Loucy (cell line): ENCODE data around the gene GCH1.

Experiments used
- H2AFZ ChIP-seq: fragments of 200-600 bp; sonication (generic); 2 replicates; pipeline ENCODE4 v1.6.0; 2016; ENCODE audit warnings: antibody characterized with exemption, mild to moderate bottlenecking, low read length, moderate library complexity
- H3F3A ChIP-seq: fragments of 200-600 bp; 2 replicates; pipeline ENCODE4 v1.6.0; 2016; ENCODE audit warnings: antibody characterized with exemption, low read depth, mild to moderate bottlenecking
- H3K27me3 ChIP-seq: fragments of 200-600 bp; sonication (generic); 2 replicates; pipeline ENCODE4 v1.6.1; 2014; ENCODE audit warnings: low read length, mild to moderate bottlenecking; ENCODE audit not compliant: insufficient read depth, poor library complexity, severe bottlenecking
- H3K36me3 ChIP-seq: fragments of 200-600 bp; sonication (generic); 2 replicates; pipeline ENCODE4 v1.6.1; 2016; ENCODE audit warnings: low read length; ENCODE audit not compliant: insufficient read depth
- H3K4me1 ChIP-seq: fragments of 200-600 bp; sonication (generic); 2 replicates; pipeline ENCODE4 v1.5.1; 2014; ENCODE audit warnings: low read length, mild to moderate bottlenecking; ENCODE audit not compliant: insufficient read depth, poor library complexity, severe bottlenecking
- H3K4me2 ChIP-seq: fragments of 200-600 bp; sonication (generic); 2 replicates; pipeline ENCODE4 v1.6.0; 2014; ENCODE audit warnings: antibody characterized with exemption, low read length, low read depth, mild to moderate bottlenecking; ENCODE audit not compliant: poor library complexity, severe bottlenecking
- H3K4me3 ChIP-seq: fragments of 200-600 bp; sonication (generic); 2 replicates; pipeline ENCODE4 v1.5.1; 2014; ENCODE audit warnings: low read length, mild to moderate bottlenecking, mixed read lengths; ENCODE audit not compliant: poor library complexity, severe bottlenecking
- H3K79me2 ChIP-seq: fragments of 200-600 bp; sonication (generic); 2 replicates; pipeline ENCODE4 v1.6.1; 2014; ENCODE audit warnings: low read length; ENCODE audit not compliant: insufficient read depth
- H3K9ac ChIP-seq: fragments of 200-600 bp; sonication (generic); 2 replicates; pipeline ENCODE4 v1.6.0; 2014; ENCODE audit warnings: mild to moderate bottlenecking, low read depth, low read length, moderate library complexity; ENCODE audit not compliant: poor library complexity, severe bottlenecking
- H3K9me2 ChIP-seq: fragments of 200-600 bp; sonication (generic); replicated peaks from 2 replicates; pipeline ENCODE4 v1.6.1; 2016; ENCODE audit warnings: low read depth, low read length, mixed read lengths
- H3K9me3 ChIP-seq: fragments of 200-600 bp; sonication (generic); 2 replicates; pipeline ENCODE4 v1.6.1; 2014; ENCODE audit warnings: mild to moderate bottlenecking, antibody characterized with exemption, low read length, low read depth; ENCODE audit not compliant: insufficient read depth
- H4K20me1 ChIP-seq: fragments of 200-600 bp; sonication (generic); 2 replicates; pipeline ENCODE4 v1.6.0; 2014; ENCODE audit warnings: antibody characterized with exemption, low read length, mild to moderate bottlenecking; ENCODE audit not compliant: insufficient read depth, poor library complexity, severe bottlenecking
- EZH2phosphoT487 ChIP-seq: fragments of 200-600 bp; IDR thresholded peaks from 2 replicates; pipeline ENCODE4 v1.6.1; 2018; ENCODE audit warnings: antibody characterized with exemption, mild to moderate bottlenecking, moderate library complexity, borderline replicate concordance
- TF ChIP-seq, protein P1 (sequence below): fragments of 200-600 bp; sonication (generic); conservative IDR thresholded peaks from 2 replicates; pipeline ENCODE4 v1.5.1; 2014; ENCODE audit warnings: mild to moderate bottlenecking, antibody characterized with exemption, low read length

The GCH1 gene

DNA sequence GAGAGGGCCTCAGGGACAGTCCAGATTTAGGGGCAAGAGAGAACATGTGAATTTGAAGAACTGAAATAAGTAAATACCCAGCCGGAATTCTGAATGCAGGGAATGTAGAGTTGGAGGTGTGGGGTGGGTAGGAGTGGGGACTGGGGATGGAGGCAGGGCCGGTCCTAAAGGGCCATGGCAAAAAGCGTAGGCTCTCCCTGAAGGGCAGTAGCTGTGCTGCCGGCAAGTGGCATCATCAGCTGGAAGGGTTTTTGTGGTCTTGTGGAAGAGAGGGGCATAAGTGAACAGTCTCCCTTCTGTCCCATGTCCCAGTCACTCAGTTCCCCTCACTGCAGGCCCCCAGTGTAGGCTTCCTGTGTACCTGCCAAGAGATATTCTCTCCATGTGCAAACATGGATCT, 104.6 kb downstream of the GCH1 start:
- H3K27me3 ChIP-seq, result no peaks in the 10 kb centered on the region
- H4K20me1 ChIP-seq, result no peaks in the 10 kb centered on the region
- H3K9me2 ChIP-seq, result no peaks in the 10 kb centered on the region
- H3K9me3 ChIP-seq, result no peaks in the 10 kb centered on the region
- no peaks in the 10 kb centered on the region for H3K36me3 ChIP-seq
- H3K79me2 ChIP-seq, result no peaks in the 10 kb centered on the region
- no peaks in the 10 kb centered on the region for H3F3A ChIP-seq
- no peak overlapping the region for H3K9ac ChIP-seq
- TF ChIP-seq, protein P1, sequence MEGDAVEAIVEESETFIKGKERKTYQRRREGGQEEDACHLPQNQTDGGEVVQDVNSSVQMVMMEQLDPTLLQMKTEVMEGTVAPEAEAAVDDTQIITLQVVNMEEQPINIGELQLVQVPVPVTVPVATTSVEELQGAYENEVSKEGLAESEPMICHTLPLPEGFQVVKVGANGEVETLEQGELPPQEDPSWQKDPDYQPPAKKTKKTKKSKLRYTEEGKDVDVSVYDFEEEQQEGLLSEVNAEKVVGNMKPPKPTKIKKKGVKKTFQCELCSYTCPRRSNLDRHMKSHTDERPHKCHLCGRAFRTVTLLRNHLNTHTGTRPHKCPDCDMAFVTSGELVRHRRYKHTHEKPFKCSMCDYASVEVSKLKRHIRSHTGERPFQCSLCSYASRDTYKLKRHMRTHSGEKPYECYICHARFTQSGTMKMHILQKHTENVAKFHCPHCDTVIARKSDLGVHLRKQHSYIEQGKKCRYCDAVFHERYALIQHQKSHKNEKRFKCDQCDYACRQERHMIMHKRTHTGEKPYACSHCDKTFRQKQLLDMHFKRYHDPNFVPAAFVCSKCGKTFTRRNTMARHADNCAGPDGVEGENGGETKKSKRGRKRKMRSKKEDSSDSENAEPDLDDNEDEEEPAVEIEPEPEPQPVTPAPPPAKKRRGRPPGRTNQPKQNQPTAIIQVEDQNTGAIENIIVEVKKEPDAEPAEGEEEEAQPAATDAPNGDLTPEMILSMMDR, result no peak
- TF ChIP-seq EZH2phosphoT487, result no peak
- no peak overlapping the region for H3K4me2 ChIP-seq
- H2AFZ ChIP-seq, result no peak overlapping the region
- no peaks in the 10 kb centered on the region for H3K4me1 ChIP-seq
- no peak overlapping the region for H3K4me3 ChIP-seq

DNA sequence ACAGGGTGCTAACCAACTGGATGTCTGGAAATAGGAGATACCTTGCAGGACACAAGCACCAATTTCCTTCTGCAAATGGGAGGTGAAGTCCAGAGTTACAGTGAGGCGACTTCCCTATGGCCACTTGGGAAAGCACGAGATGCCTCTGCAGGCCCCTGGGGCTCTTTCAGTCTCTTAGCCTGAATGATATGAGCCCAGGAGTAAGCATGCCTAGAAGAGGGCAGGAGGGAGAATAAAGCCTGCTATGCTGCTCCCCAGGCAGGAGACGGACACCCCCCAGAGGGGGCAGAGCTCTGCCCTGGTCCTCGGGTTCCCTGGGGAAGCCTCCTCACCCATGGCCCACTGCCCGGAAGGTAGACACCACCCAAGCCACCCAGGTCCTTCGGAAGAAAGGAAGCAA, 105.1 kb downstream of the GCH1 start:
- Histone ChIP-seq H3K9ac (no peak overlapping the region), H3K79me2 (no peaks in the 10 kb centered on the region), H3K4me1 (no peaks in the 10 kb centered on the region), H3K4me2 (no peak overlapping the region), H3F3A (no peaks in the 10 kb centered on the region), H3K9me3 (no peaks in the 10 kb centered on the region), H3K4me3 (no peak overlapping the region), H3K36me3 (no peaks in the 10 kb centered on the region), H2AFZ (no peak overlapping the region), H3K27me3 (no peaks in the 10 kb centered on the region), H3K9me2 (no peaks in the 10 kb centered on the region), H4K20me1 (no peaks in the 10 kb centered on the region)
- TF ChIP-seq EZH2phosphoT487, result no peak
- TF ChIP-seq, protein P1, result no peak

DNA sequence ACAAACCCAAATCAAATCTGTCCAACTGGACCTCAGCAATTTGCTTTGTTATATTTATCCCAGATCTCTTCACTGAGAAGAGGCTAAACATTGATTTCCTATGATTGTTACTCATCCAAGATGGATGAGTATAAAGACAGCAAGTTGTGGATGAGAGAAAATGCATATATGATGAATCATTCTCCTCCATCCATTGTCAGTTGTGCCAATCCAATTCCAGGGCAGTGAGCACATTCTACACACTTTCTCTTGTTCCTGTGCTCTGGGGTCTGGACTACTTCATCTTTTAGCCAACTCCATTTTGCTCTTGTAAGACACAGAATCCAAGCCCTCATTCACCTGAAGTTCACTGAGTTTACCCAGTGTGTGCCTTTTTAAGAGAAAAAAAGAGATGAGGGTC, 105.7 kb downstream of the GCH1 start:
- H3K9me3 ChIP-seq, result no peaks in the 10 kb centered on the region
- H4K20me1 ChIP-seq, result no peaks in the 10 kb centered on the region
- no peak overlapping the region for H3K9ac ChIP-seq
- no peaks in the 10 kb centered on the region for H3K27me3 ChIP-seq
- no peaks in the 10 kb centered on the region for H3F3A ChIP-seq
- no peak overlapping the region for H3K4me2 ChIP-seq
- TF ChIP-seq EZH2phosphoT487, result no peak
- TF ChIP-seq, protein P1, result no peak
- no peaks in the 10 kb centered on the region for H3K9me2 ChIP-seq
- no peak overlapping the region for H3K4me3 ChIP-seq
- no peaks in the 10 kb centered on the region for H3K4me1 ChIP-seq
- H2AFZ ChIP-seq, result no peak overlapping the region
- no peaks in the 10 kb centered on the region for H3K36me3 ChIP-seq
- H3K79me2 ChIP-seq, result no peaks in the 10 kb centered on the region
